B cell (primary cell): Measurements from ENCODE around the gene CELA2A. TPM values are rescaled to one million over a fixed set of nuclear protein-coding genes. Genes with fewer than 3 reads are reported as not detected.

ENCODE experiments used
- ATAC-seq: fragments of 200-7000 bp; cut with Tn5 transposase; one replicate; pipeline ENCODE4 v1.10.0; 2021; ENCODE audit warnings: low read depth, mild to moderate bottlenecking, moderate number of reproducible peaks, moderate library complexity
- CTCF ChIA-PET: fragments of 350-600 bp; sonication (Branson Sonifier 250); formaldehyde crosslinking; loops from one replicate; lab custom pipeline; 2021; ENCODE audit warnings: antibody characterized with exemption, inconsistent platforms; lab: Charles Lee
- POLR2A ChIA-PET: fragments of 350-600 bp; sonication (Branson Sonifier 250); formaldehyde crosslinking; loops from one replicate; lab custom pipeline; 2021; ENCODE audit warnings: antibody characterized with exemption; lab: Charles Lee
- DNase-seq: peaks from one replicate; pipeline ENCODE4 v3.0.0; 2013
- H2AFZ ChIP-seq: 2 replicates; pipeline ENCODE4 v1.6.1; 2012; ENCODE audit warnings: mild to moderate bottlenecking, low read depth, low read length; ENCODE audit not compliant: insufficient read depth, poor library complexity, severe bottlenecking
- H3K27ac ChIP-seq, 2 donors: 1 replicate in 1 of 2; 2 replicates in 1 of 2; pipeline ENCODE4 v1.5.1; 2012 to 2013; ENCODE audit warnings: low read length in 2 of 2, mild to moderate bottlenecking in 2 of 2, moderate library complexity in 1 of 2
- H3K27me3 ChIP-seq, 4 experiments: fragments of 200-600 bp in 1 of 4; sonication (generic) in 1 of 4; replicated peaks in 1 of 4; 1 replicate in 2 of 4; 2 replicates in 2 of 4; pipeline versions ENCODE4 v1.6.1 to v1.7.0; 2013 to 2016; ENCODE audit warnings: low read length in 3 of 4, mild to moderate bottlenecking in 2 of 4, mixed read lengths in 1 of 4, moderate library complexity in 1 of 4; ENCODE audit not compliant: insufficient read depth in 4 of 4, control insufficient read depth in 3 of 4; ENCODE audit errors: control extremely low read depth in 1 of 4
- H3K36me3 ChIP-seq, 2 experiments: replicated peaks in 1 of 2; 1 replicate in 1 of 2; 2 replicates in 1 of 2; pipeline versions ENCODE4 v1.6.1 to v1.7.1; 2013; ENCODE audit warnings: low read length in 1 of 2; ENCODE audit not compliant: insufficient read depth in 2 of 2, control insufficient read depth in 1 of 2; ENCODE audit errors: control extremely low read depth in 1 of 2, extremely low read depth in 1 of 2
- H3K4me1 ChIP-seq, 2 donors: fragments of 200-600 bp in 1 of 2; sonication (generic) in 1 of 2; 1 replicate in 1 of 2; 2 replicates in 1 of 2; pipeline versions ENCODE4 v1.5.1 to v1.6.1; 2013 to 2017; ENCODE audit warnings: low read length in 2 of 2; ENCODE audit not compliant: control insufficient read depth in 2 of 2, insufficient read depth in 2 of 2
- H3K4me2 ChIP-seq: replicated peaks from 2 replicates; pipeline ENCODE3; 2012; ENCODE audit warnings: mild to moderate bottlenecking, low read depth, low read length; ENCODE audit not compliant: poor library complexity, severe bottlenecking
- H3K4me3 ChIP-seq, 5 experiments: fragments of 200-600 bp in 1 of 5; sonication (generic) in 1 of 5; 1 replicate in 3 of 5; 2 replicates in 2 of 5; pipeline versions ENCODE4 v1.5.1 to v1.7.0; 2011 to 2016; ENCODE audit warnings: low read length in 4 of 5, mild to moderate bottlenecking in 4 of 5, low read depth in 2 of 5, control low read depth in 1 of 5, moderate library complexity in 1 of 5; ENCODE audit not compliant: insufficient read depth in 1 of 5; ENCODE audit errors: control extremely low read depth in 1 of 5, extremely low read depth in 1 of 5
- H3K79me2 ChIP-seq: fragments of 200-600 bp; sonication (generic); one replicate; pipeline ENCODE4 v1.6.0; 2016; ENCODE audit warnings: low read length; ENCODE audit not compliant: control insufficient read depth, insufficient read depth
- H3K9ac ChIP-seq: fragments of 200-600 bp; sonication (generic); 2 replicates; pipeline ENCODE4 v1.6.1; 2017; ENCODE audit warnings: mild to moderate bottlenecking, low read length, moderate library complexity
- H3K9me3 ChIP-seq, 3 donors: one replicate each; pipeline versions ENCODE4 v1.6.1 to v1.7.1; 2013; ENCODE audit warnings: low read length in 2 of 3; ENCODE audit not compliant: control insufficient read depth in 2 of 3, insufficient read depth in 1 of 3; ENCODE audit errors: control extremely low read depth in 1 of 3
- H4K20me1 ChIP-seq: 2 replicates; pipeline ENCODE4 v1.6.0; 2012; ENCODE audit warnings: mild to moderate bottlenecking, low read length; ENCODE audit not compliant: insufficient read depth, control insufficient read depth, poor library complexity, severe bottlenecking
- H3K27ac Mint-ChIP-seq: one replicate; pipeline ENCODE4 v1.8.0; 2021; ENCODE audit warnings: mixed read lengths
- H3K27me3 Mint-ChIP-seq: one replicate; pipeline ENCODE4 v1.8.0; 2021; ENCODE audit warnings: mixed read lengths
- H3K4me1 Mint-ChIP-seq: one replicate; pipeline ENCODE4 v1.8.0; 2021; ENCODE audit warnings: mixed read lengths
- H3K4me3 Mint-ChIP-seq: one replicate; pipeline ENCODE4 v1.8.0; 2021; ENCODE audit warnings: mixed read lengths
- H3K9me3 Mint-ChIP-seq: one replicate; pipeline ENCODE4 v1.8.0; 2022; ENCODE audit warnings: mixed read lengths; ENCODE audit not compliant: insufficient read depth
- EZH2 ChIP-seq: IDR thresholded peaks from 2 replicates; pipeline ENCODE4 v1.6.1; 2012; ENCODE audit warnings: borderline replicate concordance, low read depth, mild to moderate bottlenecking, moderate library complexity, low read length; ENCODE audit not compliant: insufficient read depth, poor library complexity, severe bottlenecking
- WGBS: methylation state at CpG from one replicate; pipeline ENCODE4 v1.1.5; 2013; ENCODE audit warnings: missing lambda C conversion rate; ENCODE audit not compliant: insufficient coverage; 5-methylcytosine and 5-hydroxymethylcytosine counted together
- intact Hi-C: fragments of 100-400 bp; cut with micrococcal nuclease; formaldehyde crosslinking; loops from one replicate; pipeline ENCODE4 v1.10.0; 2022
- polyA plus RNA-seq: library from polyadenylated mRNA; depleted of rRNA; stranded (reverse); fragments of >200 nt; gene quantifications from 2 replicates; pipeline ENCODE4 v1.2.3, GENCODE V29; 2012
- total RNA-seq, 2 donors: library from RNA; stranded (reverse); fragments of 120-200 nt in 1 of 2; gene quantifications; 1 replicate in 1 of 2; 2 replicates in 1 of 2; pipeline versions ENCODE4 v1.2.3 to v1.2.4, GENCODE V29; 2013 to 2022
- TF ChIP-seq, protein P1 (sequence below): fragments of 200-600 bp; IDR thresholded peaks from one replicate; pipeline ENCODE4 v1.8.0; 2022; ENCODE audit warnings: antibody characterized with exemption, mild to moderate bottlenecking

The CELA2A gene
- total and polyA plus RNA-seq, 2 donors (not counting 1 experiment from before 2014, with no cell fraction given) = not detected

- Histone ChIP-seq H3K9ac (no peak overlapping the region), H3K79me2 (no peaks in the 10 kb centered on the region), H3K9me3 (peaks cover 0 to 3% (median 0%) of the 10 kb centered on the region in 3 donors), H3K4me2 (no peak overlapping the region), H3K27ac (no peak overlapping the region), H4K20me1 (no peaks in the 10 kb centered on the region), H2AFZ (no peak overlapping the region), H3K36me3 (no peaks in the 10 kb centered on the region), H3K4me3 (no peak overlapping the region), H3K27me3 (peaks cover 0 to under 1% (median 0%) of the 10 kb centered on the region in 4 experiments), H3K4me1 (no peaks in the 10 kb centered on the region)
- ChIA-PET CTCF (no interaction called here), POLR2A (no interaction called here)
- intact Hi-C loops = no loop called here
- TF ChIP-seq, protein P1, sequence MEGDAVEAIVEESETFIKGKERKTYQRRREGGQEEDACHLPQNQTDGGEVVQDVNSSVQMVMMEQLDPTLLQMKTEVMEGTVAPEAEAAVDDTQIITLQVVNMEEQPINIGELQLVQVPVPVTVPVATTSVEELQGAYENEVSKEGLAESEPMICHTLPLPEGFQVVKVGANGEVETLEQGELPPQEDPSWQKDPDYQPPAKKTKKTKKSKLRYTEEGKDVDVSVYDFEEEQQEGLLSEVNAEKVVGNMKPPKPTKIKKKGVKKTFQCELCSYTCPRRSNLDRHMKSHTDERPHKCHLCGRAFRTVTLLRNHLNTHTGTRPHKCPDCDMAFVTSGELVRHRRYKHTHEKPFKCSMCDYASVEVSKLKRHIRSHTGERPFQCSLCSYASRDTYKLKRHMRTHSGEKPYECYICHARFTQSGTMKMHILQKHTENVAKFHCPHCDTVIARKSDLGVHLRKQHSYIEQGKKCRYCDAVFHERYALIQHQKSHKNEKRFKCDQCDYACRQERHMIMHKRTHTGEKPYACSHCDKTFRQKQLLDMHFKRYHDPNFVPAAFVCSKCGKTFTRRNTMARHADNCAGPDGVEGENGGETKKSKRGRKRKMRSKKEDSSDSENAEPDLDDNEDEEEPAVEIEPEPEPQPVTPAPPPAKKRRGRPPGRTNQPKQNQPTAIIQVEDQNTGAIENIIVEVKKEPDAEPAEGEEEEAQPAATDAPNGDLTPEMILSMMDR = no peak
- no peak for TF ChIP-seq EZH2
- H3K4me1 Mint-ChIP-seq = no peaks in the 10 kb centered on the region
- ATAC-seq (no peak), DNase-seq (no peak)
- WGBS = 100% methylated on average over 2 of the region's 3 CpGs
- H3K4me3 Mint-ChIP-seq = no peak overlapping the region
- no peak overlapping the region for H3K27ac Mint-ChIP-seq
- H3K9me3 Mint-ChIP-seq = peaks cover 3% of the 10 kb centered on the region
- H3K27me3 Mint-ChIP-seq = peaks cover 24% of the 10 kb centered on the region
Observed at GRCh38 chr1:15454256-15454655, 2.3 kb upstream of the CELA2A start.

GRCh38 chr1:15455522-15455921, 1.0 kb upstream of the CELA2A start:
- DNase-seq (no peak), ATAC-seq (no peak)
- peaks cover 23% of the 10 kb centered on the region for H3K27me3 Mint-ChIP-seq
- peaks cover 3% of the 10 kb centered on the region for H3K9me3 Mint-ChIP-seq
- H3K27me3 ChIP-seq = no peaks in the 10 kb centered on the region
- no peaks in the 10 kb centered on the region for H3K4me1 Mint-ChIP-seq
- no peak overlapping the region for H2AFZ ChIP-seq
- intact Hi-C loops = no loop called here
- H3K4me2 ChIP-seq = no peak overlapping the region
- WGBS = 87% methylated on average over 6 of the region's 6 CpGs
- TF ChIP-seq, protein P1 = no peak
- no peak for TF ChIP-seq EZH2
- ChIA-PET POLR2A (interaction anchor here (0.7 kb wide), 1 partner anchor 882 kb away, joined by 3 read pairs; no protein-coding TSS in a partner anchor), CTCF (no interaction called here)
- H3K9ac ChIP-seq = no peak overlapping the region
- H3K36me3 ChIP-seq = no peaks in the 10 kb centered on the region
- H3K27ac ChIP-seq = no peak overlapping the region
- H4K20me1 ChIP-seq = no peaks in the 10 kb centered on the region
- no peaks in the 10 kb centered on the region for H3K4me1 ChIP-seq
- H3K9me3 ChIP-seq = no peaks in the 10 kb centered on the region
- no peak overlapping the region for H3K4me3 ChIP-seq
- H3K4me3 Mint-ChIP-seq = no peak overlapping the region
- no peak overlapping the region for H3K27ac Mint-ChIP-seq
- no peaks in the 10 kb centered on the region for H3K79me2 ChIP-seq
